Hematopoietic multipotent progenitor cell treated with erythropoietin and hydrocortisone succinate and interleukin-3 and kit ligand, for 4 days (in vitro differentiated cells): ENCODE data around the gene PPIL4.
"Not testable (repeated sequence)": the region's sequence is repeated elsewhere in the genome, so short reads cannot be mapped to it uniquely, and the experiment has no call there.

ENCODE experiments used
- DNase-seq: peaks from one replicate; pipeline ENCODE4 v3.0.0-alpha.2; 2015

PPIL4 gene

GRCh38 chr6:149483334-149483725 is 62.5 kb downstream of the PPIL4 start:
- DNase-seq = no peak

GRCh38 chr6:149482545-149483333 is 63.1 kb downstream of the PPIL4 start:
- DNase-seq = peak; percentile 80

GRCh38 chr6:149480502-149481280 is 65.2 kb downstream of the PPIL4 start:
- no peak for DNase-seq

GRCh38 chr6:149478631-149479314 is 67.1 kb downstream of the PPIL4 start:
- no peak for DNase-seq

- no peak for DNase-seq
These were observed 68.3 kb downstream of the PPIL4 start for GRCh38 chr6:149477544-149477943.

- no peak for DNase-seq
These were observed 68.9 kb downstream of the PPIL4 start for GRCh38 chr6:149476789-149477455.

GRCh38 chr6:149474108-149474935 is 71.5 kb downstream of the PPIL4 start:
- DNase-seq = no peak

GRCh38 chr6:149473080-149474052 is 72.5 kb downstream of the PPIL4 start:
- DNase-seq = no peak

- DNase-seq = no peak
These were observed 73.6 kb downstream of the PPIL4 start for GRCh38 chr6:149472241-149472640.

GRCh38 chr6:149471801-149472200 is 74.0 kb downstream of the PPIL4 start:
- DNase-seq = no peak

GRCh38 chr6:149470948-149471347 is 74.9 kb downstream of the PPIL4 start:
- DNase-seq = no peak

- DNase-seq = no peak
These were observed 77.7 kb downstream of the PPIL4 start for GRCh38 chr6:149468179-149468578.

GRCh38 chr6:149467265-149467664 is 78.6 kb downstream of the PPIL4 start:
- no peak for DNase-seq

GRCh38 chr6:149464411-149464810 is 81.4 kb downstream of the PPIL4 start:
- no peak for DNase-seq

GRCh38 chr6:149463781-149464180 is 82.1 kb downstream of the PPIL4 start:
- no peak for DNase-seq

- DNase-seq = not testable (repeated sequence)
These were observed 83.1 kb downstream of the PPIL4 start for GRCh38 chr6:149462712-149463111.

GRCh38 chr6:149461670-149462069 is 84.2 kb downstream of the PPIL4 start:
- no peak for DNase-seq

GRCh38 chr6:149460249-149460648 is 85.6 kb downstream of the PPIL4 start:
- DNase-seq = not testable (repeated sequence)

- no peak for DNase-seq
These were observed 86.1 kb downstream of the PPIL4 start for GRCh38 chr6:149459761-149460160.

GRCh38 chr6:149458806-149459205 is 87.0 kb downstream of the PPIL4 start:
- DNase-seq = no peak

GRCh38 chr6:149458196-149458595 is 87.6 kb downstream of the PPIL4 start:
- no peak for DNase-seq
